Breast epithelium (tissue), 4 donors: Measurements from ENCODE around the gene PARP12. TPM values are rescaled to one million over a fixed set of nuclear protein-coding genes. Genes with fewer than 3 reads are reported as not detected.

Source experiments
- DNase-seq, 2 donors: peaks; one replicate each; pipeline ENCODE4 v3.0.0-alpha.2; 2019; ENCODE audit warnings: low spot score in 2 of 2
- H3K27ac ChIP-seq, 2 donors: fragments of 200-600 bp; sonication (generic) in 1 of 2; one replicate each; pipeline ENCODE4 v1.5.1; 2016 to 2019; ENCODE audit warnings: mild to moderate bottlenecking in 1 of 2
- H3K27me3 ChIP-seq, 2 donors: fragments of 200-600 bp; sonication (generic) in 1 of 2; one replicate each; pipeline versions ENCODE4 v1.5.1 to v1.6.0; 2017 to 2019; ENCODE audit warnings: control low read depth in 1 of 2, mild to moderate bottlenecking in 1 of 2
- H3K36me3 ChIP-seq: fragments of 200-600 bp; one replicate; pipeline ENCODE4 v1.5.1; 2019
- H3K4me1 ChIP-seq, 2 donors: fragments of 200-600 bp; sonication (generic); one replicate each; pipeline ENCODE4 v1.5.1; 2016 to 2019; ENCODE audit warnings: control low read depth in 1 of 2
- H3K4me3 ChIP-seq, 3 donors: fragments of 200-600 bp; sonication (generic); 1 replicate in 2 of 3; 2 replicates in 1 of 3; pipeline ENCODE4 v1.5.1; 2016 to 2019; ENCODE audit warnings: mild to moderate bottlenecking in 3 of 3, moderate library complexity in 2 of 3
- H3K9me3 ChIP-seq, 2 donors: fragments of 200-600 bp; sonication (generic) in 1 of 2; one replicate each; pipeline ENCODE4 v1.5.1; 2016 to 2019; ENCODE audit warnings: control low read depth in 1 of 2
- CTCF ChIP-seq, 3 donors: fragments of 450-650 bp; IDR thresholded peaks; one replicate each; pipeline ENCODE4 v1.5.1; 2016 to 2017; ENCODE audit warnings: antibody characterized with exemption in 3 of 3, mild to moderate bottlenecking in 3 of 3, moderate library complexity in 3 of 3
- POLR2A ChIP-seq: fragments of 450-650 bp; IDR thresholded peaks from one replicate; pipeline ENCODE4 v1.6.1; 2016; ENCODE audit warnings: antibody characterized with exemption, mild to moderate bottlenecking, moderate library complexity
- POLR2AphosphoS5 ChIP-seq, 3 donors: sonication (generic); formaldehyde crosslinking; IDR thresholded peaks; one replicate each; pipeline ENCODE4 v1.6.1; 2017; ENCODE audit warnings: antibody characterized with exemption in 3 of 3
- intact Hi-C: fragments of 100-400 bp; cut with DNase I; formaldehyde crosslinking; loops from one replicate; pipeline ENCODE4 v1.15.1; 2023; ENCODE audit warnings: low total_unique reads
- total RNA-seq, 3 donors: library from RNA; depleted of rRNA; stranded (reverse); fragments of >200 nt; gene quantifications; one replicate each; pipeline ENCODE4 v1.1.0, GENCODE V29; 2016

The PARP12 gene
- total RNA-seq, 3 donors from 2014 or later = 24.8 to 44.9 (median 40.6) TPM

GRCh38 chr7:140079121-140079536 lies 16.4 kb upstream of the PARP12 start:
- H3K4me1 ChIP-seq = no peaks in the 10 kb centered on the region
- H3K36me3 ChIP-seq = no peaks in the 10 kb centered on the region
- TF ChIP-seq POLR2A = no peak
- TF ChIP-seq CTCF (IDR thresholded peaks at IDR 0.05) = no peak
- no peak for TF ChIP-seq POLR2AphosphoS5 (IDR thresholded peaks at IDR 0.05)
- H3K9me3 ChIP-seq = no peaks in the 10 kb centered on the region
- intact Hi-C loops = no loop called here
- H3K4me3 ChIP-seq = no peak overlapping the region
- no peaks in the 10 kb centered on the region for H3K27me3 ChIP-seq
- H3K27ac ChIP-seq = no peak overlapping the region
- DNase-seq = no peak

GRCh38 chr7:140078392-140078791 lies 15.6 kb upstream of the PARP12 start:
- no peak overlapping the region for H3K4me3 ChIP-seq

GRCh38 chr7:140074780-140075179 lies 12.0 kb upstream of the PARP12 start:
- no peaks in the 10 kb centered on the region for H3K4me1 ChIP-seq
- TF ChIP-seq POLR2A (no peak), POLR2AphosphoS5 (IDR thresholded peaks at IDR 0.05) (no peak), CTCF (IDR thresholded peaks at IDR 0.05) (no peak)
- H3K36me3 ChIP-seq = no peaks in the 10 kb centered on the region
- peaks cover 0 to 8% of the 10 kb centered on the region in 2 donors for H3K9me3 ChIP-seq
- H3K27me3 ChIP-seq = no peaks in the 10 kb centered on the region
- DNase-seq = no peak
- no peak overlapping the region for H3K4me3 ChIP-seq
- intact Hi-C loops = no loop called here
- H3K27ac ChIP-seq = no peak overlapping the region

More at GRCh38 chr7:140078392-140078791, 15.6 kb upstream of the PARP12 start:
- no peaks in the 10 kb centered on the region for H3K27me3 ChIP-seq
- H3K4me1 ChIP-seq = no peaks in the 10 kb centered on the region
- H3K36me3 ChIP-seq = no peaks in the 10 kb centered on the region
- TF ChIP-seq POLR2AphosphoS5 (IDR thresholded peaks at IDR 0.05) (no peak), CTCF (IDR thresholded peaks at IDR 0.05) (no peak), POLR2A (no peak)
- H3K9me3 ChIP-seq = no peaks in the 10 kb centered on the region
- intact Hi-C loops = no loop called here
- DNase-seq = no peak
- H3K27ac ChIP-seq = no peak overlapping the region

- H3K9me3 ChIP-seq = peaks cover 8 to 22% of the 10 kb centered on the region in 2 donors
- H3K36me3 ChIP-seq = no peaks in the 10 kb centered on the region
- TF ChIP-seq POLR2AphosphoS5 (IDR thresholded peaks at IDR 0.05) (no peak), POLR2A (no peak), CTCF (IDR thresholded peaks at IDR 0.05) (no peak)
- no peaks in the 10 kb centered on the region for H3K4me1 ChIP-seq
- H3K4me3 ChIP-seq = no peak overlapping the region
- no peaks in the 10 kb centered on the region for H3K27me3 ChIP-seq
- H3K27ac ChIP-seq = no peak overlapping the region
- intact Hi-C loops = no loop called here
- DNase-seq = no peak
These were observed 7.8 kb upstream of the PARP12 start for GRCh38 chr7:140070546-140070945.

GRCh38 chr7:140069298-140069949 lies 6.7 kb upstream of the PARP12 start:
- DNase-seq = no peak
- Histone ChIP-seq H3K4me1 (no peaks in the 10 kb centered on the region), H3K36me3 (no peaks in the 10 kb centered on the region), H3K9me3 (peaks cover 8 to 22% of the 10 kb centered on the region in 2 donors), H3K27ac (no peak overlapping the region), H3K27me3 (no peaks in the 10 kb centered on the region), H3K4me3 (no peak overlapping the region)
- TF ChIP-seq POLR2AphosphoS5 (IDR thresholded peaks at IDR 0.05) (no peak), POLR2A (no peak), CTCF (IDR thresholded peaks at IDR 0.05) (no peak)
- intact Hi-C loops = no loop called here
